Measurements from ENCODE around the gene MPHOSPH8.

DNA sequence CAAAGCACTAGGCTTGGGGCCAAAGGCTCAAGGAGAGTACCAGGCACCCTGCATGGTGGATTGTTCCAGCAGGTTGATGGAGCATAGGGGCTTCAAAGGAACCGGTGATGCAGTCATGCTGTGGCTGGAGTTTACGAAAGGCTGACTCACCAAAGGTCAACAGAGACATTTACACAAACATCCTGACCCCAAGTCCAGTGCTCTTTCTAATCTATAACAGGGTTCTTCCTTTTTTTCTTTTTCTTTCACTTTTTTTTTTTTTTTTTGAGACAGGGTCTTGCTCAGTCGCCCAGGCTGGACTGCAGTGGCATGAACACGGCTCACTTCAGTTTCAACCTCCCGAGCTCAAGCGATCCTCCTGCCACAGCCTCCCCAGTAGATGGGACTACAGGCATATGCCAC is 36.5 kb upstream of the MPHOSPH8 start:
- TF ChIP-seq, protein P1, sequence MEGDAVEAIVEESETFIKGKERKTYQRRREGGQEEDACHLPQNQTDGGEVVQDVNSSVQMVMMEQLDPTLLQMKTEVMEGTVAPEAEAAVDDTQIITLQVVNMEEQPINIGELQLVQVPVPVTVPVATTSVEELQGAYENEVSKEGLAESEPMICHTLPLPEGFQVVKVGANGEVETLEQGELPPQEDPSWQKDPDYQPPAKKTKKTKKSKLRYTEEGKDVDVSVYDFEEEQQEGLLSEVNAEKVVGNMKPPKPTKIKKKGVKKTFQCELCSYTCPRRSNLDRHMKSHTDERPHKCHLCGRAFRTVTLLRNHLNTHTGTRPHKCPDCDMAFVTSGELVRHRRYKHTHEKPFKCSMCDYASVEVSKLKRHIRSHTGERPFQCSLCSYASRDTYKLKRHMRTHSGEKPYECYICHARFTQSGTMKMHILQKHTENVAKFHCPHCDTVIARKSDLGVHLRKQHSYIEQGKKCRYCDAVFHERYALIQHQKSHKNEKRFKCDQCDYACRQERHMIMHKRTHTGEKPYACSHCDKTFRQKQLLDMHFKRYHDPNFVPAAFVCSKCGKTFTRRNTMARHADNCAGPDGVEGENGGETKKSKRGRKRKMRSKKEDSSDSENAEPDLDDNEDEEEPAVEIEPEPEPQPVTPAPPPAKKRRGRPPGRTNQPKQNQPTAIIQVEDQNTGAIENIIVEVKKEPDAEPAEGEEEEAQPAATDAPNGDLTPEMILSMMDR (IDR thresholded peaks at IDR 0.05): no peak
- TF ChIP-seq POLR2A (IDR thresholded peaks at IDR 0.05): no peak

Data from esophagus squamous epithelium (tissue), 4 donors.